GM19455 (cell line): Measurements from ENCODE around the gene LRBA.

Experiments used
- ATAC-seq: cut with Tn5 transposase; IDR thresholded peaks from one replicate; pipeline ENCODE4 v1.9.1; 2021; ENCODE audit not compliant: unreplicated experiment

The LRBA gene

GRCh38 chr4:150256841-150257730, 758.0 kb downstream of the LRBA start:
- no peak for ATAC-seq

- ATAC-seq = no peak
These were observed 758.9 kb downstream of the LRBA start for GRCh38 chr4:150256225-150256620.

- no peak for ATAC-seq
These were observed 759.4 kb downstream of the LRBA start for GRCh38 chr4:150255610-150256224.

GRCh38 chr4:150253965-150254630, 761.0 kb downstream of the LRBA start:
- no peak for ATAC-seq

GRCh38 chr4:150253416-150253815, 761.7 kb downstream of the LRBA start:
- ATAC-seq = no peak

GRCh38 chr4:150252741-150253140, 762.3 kb downstream of the LRBA start:
- no peak for ATAC-seq

- no peak for ATAC-seq
These were observed 762.8 kb downstream of the LRBA start for GRCh38 chr4:150252306-150252705.

- ATAC-seq = no peak
These were observed 763.3 kb downstream of the LRBA start for GRCh38 chr4:150251752-150252190.

- no peak for ATAC-seq
These were observed 764.0 kb downstream of the LRBA start for GRCh38 chr4:150250998-150251651.

- ATAC-seq = no peak
These were observed 764.6 kb downstream of the LRBA start for GRCh38 chr4:150250293-150250997.

- ATAC-seq = no peak
These were observed 766.9 kb downstream of the LRBA start for GRCh38 chr4:150248181-150248580.

GRCh38 chr4:150247184-150247583, 767.9 kb downstream of the LRBA start:
- ATAC-seq = no peak

- ATAC-seq = no peak
These were observed 770.5 kb downstream of the LRBA start for GRCh38 chr4:150244600-150244999.

- no peak for ATAC-seq
These were observed 771.2 kb downstream of the LRBA start for GRCh38 chr4:150243932-150244331.

GRCh38 chr4:150242820-150243458, 772.1 kb downstream of the LRBA start:
- ATAC-seq = no peak

GRCh38 chr4:150240011-150240410, 775.1 kb downstream of the LRBA start:
- no peak for ATAC-seq

- no peak for ATAC-seq
These were observed 776.5 kb downstream of the LRBA start for GRCh38 chr4:150238591-150238990.

GRCh38 chr4:150237110-150237872, 777.8 kb downstream of the LRBA start:
- ATAC-seq = no peak

GRCh38 chr4:150236626-150237025, 778.5 kb downstream of the LRBA start:
- no peak for ATAC-seq
